GM20431 (cell line): Measurements from ENCODE around the gene FAM240B.

Source experiments
- in situ Hi-C: fragments of 300-500 bp; cut with MseI, MboI; formaldehyde crosslinking; loops from one replicate; pipeline ENCODE4 v1.15.0; 2020; ENCODE audit warnings: low sequenced_read_pairs; ENCODE audit not compliant: unreplicated experiment

The FAM240B gene

GRCh38 chr9:38673399-38674193, 46.3 kb downstream of the FAM240B start:
- in situ Hi-C loops: no loop called here

GRCh38 chr9:38671748-38672147, 48.2 kb downstream of the FAM240B start:
- in situ Hi-C loops: no loop called here

GRCh38 chr9:38671372-38671731, 48.6 kb downstream of the FAM240B start:
- in situ Hi-C loops: no loop called here

- in situ Hi-C loops: no loop called here
These were observed 49.2 kb downstream of the FAM240B start for GRCh38 chr9:38670542-38671371.

GRCh38 chr9:38668791-38669466, 51.0 kb downstream of the FAM240B start:
- in situ Hi-C loops: no loop called here

- in situ Hi-C loops: no loop called here
These were observed 57.0 kb downstream of the FAM240B start for GRCh38 chr9:38662763-38663593.

- in situ Hi-C loops: no loop called here
These were observed 60.4 kb downstream of the FAM240B start for GRCh38 chr9:38659538-38659937.

GRCh38 chr9:38656896-38657295, 63.0 kb downstream of the FAM240B start:
- in situ Hi-C loops: no loop called here

GRCh38 chr9:38652486-38652885, 67.4 kb downstream of the FAM240B start:
- in situ Hi-C loops: no loop called here

- in situ Hi-C loops: no loop called here
These were observed 67.9 kb downstream of the FAM240B start for GRCh38 chr9:38652044-38652443.

- in situ Hi-C loops: no loop called here
These were observed 68.4 kb downstream of the FAM240B start for GRCh38 chr9:38651400-38652042.

GRCh38 chr9:38650564-38650963, 69.4 kb downstream of the FAM240B start:
- in situ Hi-C loops: no loop called here

GRCh38 chr9:38649731-38650363, 70.1 kb downstream of the FAM240B start:
- in situ Hi-C loops: no loop called here

- in situ Hi-C loops: no loop called here
These were observed 75.3 kb downstream of the FAM240B start for GRCh38 chr9:38644601-38645000.
